HL-60/S4 treated with retinoic acid at 250 ng/mL for 4 days and 3 days (cell line): ENCODE results near the gene TRAF5.

ENCODE experiments used
- in situ Hi-C: fragments of 300-500 bp; cut with MboI; formaldehyde crosslinking; loops from 2 replicates; pipeline ENCODE4 v1.7.0; 2022; ENCODE audit warnings: low sequenced_read_pairs

The TRAF5 gene

DNA sequence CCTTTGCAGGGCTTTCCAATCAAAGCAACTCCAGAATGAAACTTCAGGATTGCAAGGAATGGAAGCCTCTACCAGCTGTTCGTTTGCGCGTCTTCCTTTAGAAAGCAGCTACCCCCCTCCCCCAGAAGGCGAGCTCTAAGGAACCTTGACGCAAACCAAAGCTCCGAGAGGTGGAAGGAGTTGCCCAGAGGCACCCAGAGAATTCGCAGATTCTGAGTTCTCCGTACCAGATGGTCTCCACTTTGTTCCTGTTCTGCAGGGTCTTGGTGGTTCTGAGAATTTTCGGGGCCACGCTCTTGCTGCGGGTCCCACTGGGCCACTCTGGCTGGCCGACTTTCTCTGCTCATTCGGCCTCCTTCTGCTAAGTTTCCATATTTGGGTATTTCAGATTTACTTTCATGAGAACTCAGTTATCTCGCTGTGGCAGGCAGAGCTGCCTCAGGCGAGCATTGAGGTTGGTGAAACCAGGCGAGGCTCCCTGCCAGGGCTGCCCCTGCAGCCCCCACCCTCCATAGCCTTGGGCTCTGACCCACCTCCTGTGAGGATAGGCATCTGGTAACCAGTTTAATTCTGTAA, 801 bp downstream of the TRAF5 start:
- in situ Hi-C loops: loop anchor here (10.0 kb wide), 1 partner anchor 327 kb away; no protein-coding TSS in a partner anchor

GRCh38 chr1:211328084-211328694, 1.6 kb downstream of the TRAF5 start:
- in situ Hi-C loops: loop anchor here (10.0 kb wide), 1 partner anchor 327 kb away; no protein-coding TSS in a partner anchor

GRCh38 chr1:211328866-211329475, 2.3 kb downstream of the TRAF5 start:
- in situ Hi-C loops: loop anchor here (10.0 kb wide), 1 partner anchor 326 kb away; no protein-coding TSS in a partner anchor

DNA sequence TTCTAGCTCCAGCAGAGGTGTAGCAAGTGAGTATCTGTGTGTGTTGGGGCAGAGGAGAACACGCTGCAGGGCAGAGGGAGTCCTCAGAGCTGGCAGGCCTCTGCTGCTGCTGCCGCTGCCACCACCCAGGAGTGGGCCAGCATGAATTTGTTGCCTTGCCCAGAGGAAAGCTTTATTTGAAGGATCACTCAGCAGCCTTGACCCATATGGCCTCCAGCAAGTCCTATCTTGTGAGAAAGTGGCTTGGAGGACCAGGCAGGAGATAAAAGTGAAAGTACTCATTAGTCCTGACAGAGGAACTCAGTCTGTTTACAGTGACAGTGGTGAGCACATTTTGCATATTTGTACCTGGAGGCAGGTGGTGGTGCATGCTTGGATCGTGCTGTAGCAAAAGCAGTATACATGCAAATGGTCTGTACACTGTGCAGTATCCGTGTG, 3.1 kb downstream of the TRAF5 start:
- in situ Hi-C loops: loop anchor here (10.0 kb wide), 1 partner anchor 325 kb away; no protein-coding TSS in a partner anchor

DNA sequence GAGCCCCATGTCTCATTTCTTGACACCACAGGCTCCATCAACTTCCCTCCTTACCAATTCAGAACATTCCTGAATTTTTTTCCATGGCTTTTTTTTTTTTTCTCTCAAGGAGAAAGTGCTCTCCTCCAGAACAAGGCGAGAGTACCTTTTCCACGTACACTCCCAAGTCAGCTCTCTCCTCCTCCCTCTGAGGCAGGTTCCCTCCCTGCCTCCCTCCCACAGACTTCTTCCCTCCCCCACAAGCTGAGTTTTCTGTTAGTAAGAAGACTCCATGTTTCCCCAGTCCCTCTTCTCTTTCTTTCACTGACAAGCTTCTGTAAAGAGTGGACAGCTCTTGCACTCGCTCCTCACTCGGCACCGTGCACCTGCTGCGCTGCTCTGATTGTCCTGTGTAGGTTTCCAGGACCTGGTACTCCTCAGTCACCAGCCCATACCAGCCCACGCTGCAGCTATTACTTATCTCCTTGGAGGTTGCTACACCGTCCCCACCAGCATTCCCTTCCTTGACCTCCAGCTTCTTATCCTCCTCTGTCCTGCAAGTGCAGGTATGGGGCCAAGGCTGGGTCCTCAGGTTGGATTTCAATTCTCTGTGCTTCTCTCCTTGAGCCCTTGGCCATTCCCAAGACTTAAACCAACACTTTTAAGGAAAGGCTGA, 3.8 kb downstream of the TRAF5 start:
- in situ Hi-C loops: no loop called here

- in situ Hi-C loops: no loop called here
These were observed 4.5 kb downstream of the TRAF5 start for GRCh38 chr1:211331011-211331709.

DNA sequence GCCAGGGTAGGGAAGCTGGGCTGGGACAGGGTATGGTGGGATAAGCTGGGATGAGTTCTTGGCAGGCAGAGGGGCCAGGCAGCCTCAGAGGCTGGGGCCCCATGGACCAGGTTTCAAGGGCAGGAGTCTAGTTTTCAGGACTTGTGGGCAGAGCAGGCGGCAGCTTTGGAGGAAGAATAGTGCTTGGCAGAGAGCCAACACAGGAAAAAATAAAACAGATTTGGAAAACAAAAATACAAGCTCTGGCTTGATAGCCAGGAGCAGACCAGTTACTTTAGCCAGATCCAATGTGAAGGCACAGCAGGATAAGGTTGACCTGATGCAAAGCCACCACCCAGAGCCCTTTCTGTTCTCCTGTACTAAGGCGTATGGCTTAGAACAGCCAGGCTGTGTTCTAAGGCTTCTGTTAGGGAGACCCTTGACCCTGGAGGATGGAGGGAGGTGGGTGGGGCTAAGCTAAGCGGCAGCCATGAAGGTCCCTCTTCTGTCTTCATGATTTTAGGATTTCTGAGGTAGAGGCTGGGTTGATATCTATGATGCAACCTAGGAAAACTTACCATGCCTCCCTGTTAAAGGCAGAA, 5.5 kb downstream of the TRAF5 start:
- in situ Hi-C loops: no loop called here

- in situ Hi-C loops: no loop called here
These were observed 6.2 kb downstream of the TRAF5 start for GRCh38 chr1:211332830-211333229.

- in situ Hi-C loops: no loop called here
These were observed 7.3 kb downstream of the TRAF5 start for GRCh38 chr1:211333906-211334305.

GRCh38 chr1:211334986-211335385, 8.4 kb downstream of the TRAF5 start:
- in situ Hi-C loops: no loop called here

GRCh38 chr1:211335522-211336157, 9.0 kb downstream of the TRAF5 start:
- in situ Hi-C loops: no loop called here

DNA sequence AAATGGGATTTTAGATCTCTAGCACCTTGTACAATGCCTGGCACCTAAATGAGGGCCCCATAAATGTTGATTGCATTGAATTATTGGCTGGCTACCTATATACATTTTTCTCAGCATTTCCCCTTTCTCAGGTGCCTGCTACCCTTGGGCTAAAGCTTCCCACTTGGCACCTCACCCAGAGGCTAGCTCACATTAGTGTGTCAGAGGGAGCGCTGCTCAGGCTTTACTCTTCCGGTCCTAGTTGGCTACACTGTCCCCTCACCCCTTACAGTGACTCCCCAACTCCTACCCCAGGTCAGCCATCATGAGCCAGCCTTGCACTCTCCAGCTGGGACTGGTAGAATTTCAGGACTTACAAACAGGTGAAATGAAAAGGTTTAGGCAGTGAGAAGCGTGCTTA, 9.5 kb downstream of the TRAF5 start:
- in situ Hi-C loops: no loop called here

GRCh38 chr1:211336775-211337174, 10.1 kb downstream of the TRAF5 start:
- in situ Hi-C loops: no loop called here

DNA sequence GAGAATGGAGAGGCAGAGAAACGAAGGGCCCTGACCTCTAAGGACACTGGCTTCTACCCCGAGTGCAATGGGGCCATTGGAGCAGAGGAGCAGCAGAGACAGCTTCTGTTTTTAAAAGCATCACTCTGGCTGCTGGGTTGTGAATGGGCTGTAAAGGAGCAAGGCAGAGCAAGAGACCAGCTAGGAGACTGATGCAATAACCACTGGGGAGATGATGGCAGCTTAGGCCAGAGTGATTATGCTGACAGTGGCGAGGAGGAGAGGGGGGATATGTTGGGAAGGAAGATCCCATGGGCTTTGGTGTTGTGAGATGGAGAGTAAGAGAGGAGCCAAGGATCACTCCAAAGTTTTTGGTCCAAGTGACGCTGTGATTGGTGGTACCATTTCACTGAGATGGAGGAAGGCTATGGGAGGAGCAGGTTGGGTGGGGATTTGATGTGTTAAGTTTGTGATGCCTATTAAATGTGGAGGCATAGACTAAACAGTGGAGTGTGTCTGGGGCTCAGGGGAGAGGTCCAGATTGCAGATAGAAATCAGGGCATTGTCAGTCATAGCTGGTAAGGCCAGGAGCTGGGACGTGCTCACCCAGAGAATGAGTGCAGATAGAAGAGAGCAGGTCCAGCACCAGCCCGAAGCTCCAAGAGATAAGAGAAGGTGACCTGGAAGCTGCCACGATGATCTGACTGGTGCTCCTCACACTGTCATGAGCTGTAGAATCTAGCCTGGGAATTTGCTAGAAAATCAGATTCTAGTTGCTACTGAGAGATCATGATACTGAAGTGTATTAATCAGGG, 11.0 kb downstream of the TRAF5 start:
- in situ Hi-C loops: no loop called here

- in situ Hi-C loops: no loop called here
These were observed 11.6 kb downstream of the TRAF5 start for GRCh38 chr1:211338224-211338620.

- in situ Hi-C loops: no loop called here
These were observed 13.0 kb downstream of the TRAF5 start for GRCh38 chr1:211339631-211340041.

GRCh38 chr1:211340622-211341507, 14.2 kb downstream of the TRAF5 start:
- in situ Hi-C loops: no loop called here

- in situ Hi-C loops: no loop called here
These were observed 15.4 kb downstream of the TRAF5 start for GRCh38 chr1:211341999-211342398.
